Endothelial cell (in vitro differentiated cells): ENCODE data around the gene FNDC4. TPM values are rescaled to one million over a fixed set of nuclear protein-coding genes. Genes with fewer than 3 reads are reported as not detected.

ENCODE experiments used
- DNase-seq: peaks from one replicate; pipeline ENCODE4 v3.0.0; 2021; ENCODE audit warnings: low spot score
- H3K27ac Mint-ChIP-seq: one replicate; pipeline ENCODE4 v1.8.0; 2021; ENCODE audit warnings: mixed read lengths, inconsistent platforms; ENCODE audit not compliant: unreplicated experiment
- H3K27me3 Mint-ChIP-seq: one replicate; pipeline ENCODE4 v1.8.0; 2021; ENCODE audit warnings: mild to moderate bottlenecking, moderate library complexity, mixed read lengths, inconsistent platforms; ENCODE audit not compliant: unreplicated experiment
- H3K36me3 Mint-ChIP-seq: one replicate; pipeline ENCODE4 v1.8.0; 2021; ENCODE audit warnings: mild to moderate bottlenecking, low read depth, mixed read lengths, inconsistent platforms; ENCODE audit not compliant: unreplicated experiment
- H3K4me1 Mint-ChIP-seq: one replicate; pipeline ENCODE4 v1.8.0; 2021; ENCODE audit warnings: mild to moderate bottlenecking, mixed read lengths, inconsistent platforms; ENCODE audit not compliant: unreplicated experiment
- H3K4me3 Mint-ChIP-seq: one replicate; pipeline ENCODE4 v1.8.0; 2021; ENCODE audit warnings: mild to moderate bottlenecking, mixed read lengths, inconsistent platforms; ENCODE audit not compliant: unreplicated experiment
- H3K9me3 Mint-ChIP-seq: one replicate; pipeline ENCODE4 v1.8.0; 2021; ENCODE audit warnings: mixed read lengths, inconsistent platforms; ENCODE audit not compliant: unreplicated experiment
- total RNA-seq: library from RNA; stranded (reverse); fragmentation: NEBNext Ultra II Directional; extraction: Animal tissue kit (Norgen Biotek cat#: 25700); gene quantifications from one replicate; pipeline ENCODE4 v1.2.1, GENCODE V29; 2021; ENCODE audit not compliant: unreplicated experiment
- TF ChIP-seq, protein P1 (sequence below): fragments of 200-600 bp; sonication (generic); IDR thresholded peaks from one replicate; pipeline ENCODE4 v1.5.0; 2021; ENCODE audit warnings: antibody characterized with exemption; ENCODE audit not compliant: unreplicated experiment

FNDC4 gene
- total RNA-seq, 1 donor from 2014 or later: 26.4 TPM

DNA sequence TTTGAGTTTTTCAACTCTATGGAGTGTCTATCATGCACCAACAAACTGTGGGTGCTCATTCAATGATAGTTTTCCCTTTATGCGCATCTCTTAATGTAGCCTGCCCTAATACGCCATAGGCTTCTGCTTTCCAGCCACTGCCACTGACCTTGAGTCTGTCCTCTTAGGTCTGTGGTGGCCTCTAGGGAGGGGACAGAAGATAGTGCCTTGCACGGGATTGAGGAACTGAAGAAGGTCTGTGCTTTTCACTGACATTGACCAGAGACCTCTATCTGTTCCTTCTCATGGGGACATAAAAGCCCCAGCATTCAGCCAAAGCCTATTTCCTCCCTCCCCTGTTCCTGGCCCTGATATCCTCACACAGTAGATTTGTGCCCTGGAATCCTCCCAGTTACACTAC is 4.0 kb upstream of the FNDC4 start:
- TF ChIP-seq, protein P1, sequence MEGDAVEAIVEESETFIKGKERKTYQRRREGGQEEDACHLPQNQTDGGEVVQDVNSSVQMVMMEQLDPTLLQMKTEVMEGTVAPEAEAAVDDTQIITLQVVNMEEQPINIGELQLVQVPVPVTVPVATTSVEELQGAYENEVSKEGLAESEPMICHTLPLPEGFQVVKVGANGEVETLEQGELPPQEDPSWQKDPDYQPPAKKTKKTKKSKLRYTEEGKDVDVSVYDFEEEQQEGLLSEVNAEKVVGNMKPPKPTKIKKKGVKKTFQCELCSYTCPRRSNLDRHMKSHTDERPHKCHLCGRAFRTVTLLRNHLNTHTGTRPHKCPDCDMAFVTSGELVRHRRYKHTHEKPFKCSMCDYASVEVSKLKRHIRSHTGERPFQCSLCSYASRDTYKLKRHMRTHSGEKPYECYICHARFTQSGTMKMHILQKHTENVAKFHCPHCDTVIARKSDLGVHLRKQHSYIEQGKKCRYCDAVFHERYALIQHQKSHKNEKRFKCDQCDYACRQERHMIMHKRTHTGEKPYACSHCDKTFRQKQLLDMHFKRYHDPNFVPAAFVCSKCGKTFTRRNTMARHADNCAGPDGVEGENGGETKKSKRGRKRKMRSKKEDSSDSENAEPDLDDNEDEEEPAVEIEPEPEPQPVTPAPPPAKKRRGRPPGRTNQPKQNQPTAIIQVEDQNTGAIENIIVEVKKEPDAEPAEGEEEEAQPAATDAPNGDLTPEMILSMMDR: no peak
- no peak overlapping the region for H3K27ac Mint-ChIP-seq
- H3K4me3 Mint-ChIP-seq: no peak overlapping the region
- DNase-seq: no peak
- H3K36me3 Mint-ChIP-seq: no peaks in the 10 kb centered on the region
- H3K9me3 Mint-ChIP-seq: no peaks in the 10 kb centered on the region
- H3K27me3 Mint-ChIP-seq: peaks cover 9% of the 10 kb centered on the region
- peaks cover 3% of the 10 kb centered on the region for H3K4me1 Mint-ChIP-seq

DNA sequence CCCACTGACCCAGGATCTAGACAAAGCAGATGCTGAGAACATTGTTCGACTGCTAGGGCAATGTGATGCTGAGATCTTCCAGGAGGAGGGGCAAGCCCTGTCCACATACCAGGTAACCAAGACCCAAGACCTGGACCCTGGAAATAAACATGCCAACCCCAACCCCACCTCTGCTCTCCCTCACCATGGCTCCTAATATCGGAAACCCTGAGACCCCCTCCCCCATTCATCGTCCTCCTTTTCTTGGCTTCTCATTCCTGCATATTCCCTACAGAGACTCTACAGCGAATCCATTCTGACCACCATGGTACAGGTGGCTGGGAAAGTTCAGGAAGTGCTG is 2.3 kb upstream of the FNDC4 start:
- H3K9me3 Mint-ChIP-seq: no peaks in the 10 kb centered on the region
- TF ChIP-seq, protein P1: no peak
- peaks cover 3% of the 10 kb centered on the region for H3K36me3 Mint-ChIP-seq
- no peak overlapping the region for H3K27ac Mint-ChIP-seq
- no peak for DNase-seq
- H3K4me1 Mint-ChIP-seq: peaks cover 8% of the 10 kb centered on the region
- H3K4me3 Mint-ChIP-seq: peak overlapping the region; percentile 5
- peaks cover 13% of the 10 kb centered on the region for H3K27me3 Mint-ChIP-seq

DNA sequence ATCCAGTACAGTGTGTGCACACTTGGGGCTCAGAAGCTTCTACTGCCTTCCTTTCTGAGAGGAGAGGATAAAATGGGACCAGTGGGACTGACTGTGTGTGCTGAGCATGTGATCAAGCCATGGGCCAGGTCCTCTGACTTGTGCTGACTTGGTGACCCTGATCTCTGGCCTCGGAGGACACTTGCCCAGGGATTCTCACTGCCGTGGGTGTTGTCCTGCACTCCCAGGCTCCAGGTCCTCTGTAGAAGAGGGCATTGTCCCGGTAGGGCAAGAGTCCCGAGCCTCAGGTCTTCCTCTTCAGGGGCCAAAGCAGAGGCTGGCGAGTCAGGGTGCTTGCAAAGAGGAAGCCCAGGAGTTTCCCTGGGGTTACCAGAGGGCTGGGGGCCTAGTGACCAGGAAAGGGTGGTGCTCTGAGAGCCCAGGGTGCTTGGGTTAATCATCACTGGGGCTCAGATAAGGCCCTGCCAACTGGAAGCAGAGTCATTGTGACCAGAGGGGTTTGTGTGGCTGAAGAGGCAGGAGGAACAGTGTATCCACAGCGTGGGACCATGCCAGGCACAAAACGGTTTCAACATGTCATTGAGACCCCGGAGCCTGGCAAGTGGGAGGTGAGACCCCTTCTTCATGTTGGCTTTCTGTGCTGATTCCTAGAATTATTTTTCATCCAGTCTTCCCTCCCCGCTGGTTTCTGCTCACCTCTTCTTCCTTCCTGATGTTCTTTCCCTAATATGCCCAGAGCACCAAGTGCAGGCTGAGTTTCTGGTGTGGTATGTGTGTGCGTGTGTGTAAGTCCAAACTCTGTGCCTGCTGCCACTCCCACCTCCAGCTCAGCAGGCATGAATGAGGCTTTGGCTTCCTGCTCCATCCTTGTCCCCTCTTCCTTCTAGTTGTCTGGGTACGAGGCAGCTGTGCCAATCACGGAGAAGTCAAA is 1.6 kb upstream of the FNDC4 start, which contains the start of gene GCKR:
TSS of gene GCKR (plus strand) at position 483 of the 931 bp plus-strand sequence. CDS start at position 549, 66 bp downstream.
- TF ChIP-seq, protein P1: no peak
- Mint-ChIP-seq H3K27ac (no peak within 1 kb of the TSS), H3K27me3 (peaks cover 13% of the 10 kb centered on the region), H3K4me3 (peak within 1 kb of the TSS; percentile 88), H3K4me1 (peaks cover 8% of the 10 kb centered on the region), H3K36me3 (peaks cover 3% of the 10 kb centered on the region), H3K9me3 (no peaks in the 10 kb centered on the region)
- DNase-seq: no peak

DNA sequence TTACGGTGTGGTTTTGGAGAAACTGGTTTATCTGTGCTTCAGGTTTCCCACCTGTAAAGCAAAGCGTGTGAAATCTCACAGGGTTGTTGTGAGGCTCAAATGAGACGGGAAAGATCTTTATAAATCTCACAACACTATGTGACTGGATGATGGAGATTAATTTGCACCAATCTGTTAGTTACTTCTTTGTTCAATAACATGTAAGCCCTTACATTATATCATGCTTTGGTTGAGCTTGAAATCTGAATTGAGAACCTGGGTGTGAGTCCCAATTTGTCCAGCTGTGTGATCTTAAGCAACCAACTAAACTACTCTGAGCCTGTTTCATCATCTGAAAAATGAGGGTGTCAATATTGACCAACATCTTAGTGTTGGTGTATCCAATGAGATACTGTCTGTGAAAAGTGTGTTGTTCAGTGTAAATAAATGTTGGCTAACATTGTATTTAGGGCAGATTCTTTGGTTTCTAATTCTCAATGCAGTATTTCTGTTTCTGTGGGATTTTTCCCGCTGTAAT is 898 bp upstream of the FNDC4 start:
- Mint-ChIP-seq H3K4me3 (peak overlapping the region; percentile 88), H3K27me3 (peaks cover 15% of the 10 kb centered on the region), H3K9me3 (no peaks in the 10 kb centered on the region), H3K4me1 (peaks cover 8% of the 10 kb centered on the region), H3K36me3 (peaks cover 3% of the 10 kb centered on the region), H3K27ac (no peak overlapping the region)
- TF ChIP-seq, protein P1: no peak
- no peak for DNase-seq
